Astrocyte of the cerebellum (primary cell): ENCODE data around the gene IFT43.

ENCODE experiments used
- DNase-seq: peaks from one replicate; pipeline ENCODE4 v3.0.0-alpha.2; 2011; ENCODE audit warnings: low read depth
- H3K4me3 ChIP-seq: 2 replicates; pipeline ENCODE4 v1.5.1; 2011; ENCODE audit warnings: mild to moderate bottlenecking, low read depth, low read length, moderate library complexity
- CTCF ChIP-seq: IDR thresholded peaks from 2 replicates; pipeline ENCODE4 v1.5.1; 2012; ENCODE audit warnings: low read length, low read depth, moderate library complexity, mild to moderate bottlenecking; ENCODE audit errors: missing control alignments
- in situ Hi-C: cut with HindIII; loops from 2 replicates; pipeline ENCODE4 v1.10.0; 2017; ENCODE audit warnings: low sequenced_read_pairs

Gene IFT43

GRCh38 chr14:76015668-76016067, 30.1 kb downstream of the IFT43 start:
- in situ Hi-C loops, result no loop called here
- DNase-seq, result no peak
- TF ChIP-seq CTCF, result no peak
- no peak overlapping the region for H3K4me3 ChIP-seq

GRCh38 chr14:76019676-76020075, 34.1 kb downstream of the IFT43 start:
- no peak overlapping the region for H3K4me3 ChIP-seq
- no peak for TF ChIP-seq CTCF
- in situ Hi-C loops, result no loop called here

GRCh38 chr14:76022991-76023390, 37.4 kb downstream of the IFT43 start:
- DNase-seq, result no peak
- in situ Hi-C loops, result no loop called here
- TF ChIP-seq CTCF, result no peak
- H3K4me3 ChIP-seq, result no peak overlapping the region

More at GRCh38 chr14:76019676-76020075, 34.1 kb downstream of the IFT43 start:
- no peak for DNase-seq

GRCh38 chr14:76023757-76024156, 38.2 kb downstream of the IFT43 start:
- TF ChIP-seq CTCF, result no peak
- no peak for DNase-seq
- in situ Hi-C loops, result no loop called here
- H3K4me3 ChIP-seq, result no peak overlapping the region

GRCh38 chr14:76024211-76024907, 38.8 kb downstream of the IFT43 start:
- no peak for DNase-seq
- TF ChIP-seq CTCF, result no peak
- in situ Hi-C loops, result no loop called here
- no peak overlapping the region for H3K4me3 ChIP-seq

GRCh38 chr14:76034566-76034965, 49.0 kb downstream of the IFT43 start:
- DNase-seq, result no peak
- in situ Hi-C loops, result no loop called here
- no peak for TF ChIP-seq CTCF
- no peak overlapping the region for H3K4me3 ChIP-seq
